Measurements from ENCODE around the gene ASB9. TPM values are rescaled to one million over a fixed set of nuclear protein-coding genes. Genes with fewer than 3 reads are reported as not detected.

Gene ASB9
- total and polyA plus RNA-seq, 2 of the 8 experiments (the other 6 are each of a cell fraction or from before 2014, with no cell fraction given) = 0.54 to 1.2 TPM

GRCh38 chrX:15292861-15293260, 23.0 kb upstream of the ASB9 start:
- H3K36me3 ChIP-seq (ENCODE audit: control insufficient read depth in 2 of 4, insufficient read depth in 4 of 4, low read length in 3 of 4) = no peaks in the 10 kb centered on the region
- no peaks in the 10 kb centered on the region for H3K79me2 ChIP-seq (ENCODE audit: control insufficient read depth in 1 of 2, insufficient read depth in 2 of 2, low read length in 2 of 2)
- no peaks in the 10 kb centered on the region for H3K23me2 ChIP-seq (ENCODE audit: low read depth, low read length)
- no peak overlapping the region for H2BK15ac ChIP-seq (ENCODE audit: low read length)
- CTCF ChIA-PET (ENCODE audit: partially characterized antibody) = no interaction called here
- H4K20me1 ChIP-seq (replicated peaks in 1 of 2; ENCODE audit: control insufficient read depth in 1 of 2, insufficient read depth in 2 of 2, low read length in 2 of 2) = no peaks in the 10 kb centered on the region
- H2BK12ac ChIP-seq (ENCODE audit: low read depth, low read length) = no peak overlapping the region
- H4K8ac ChIP-seq (ENCODE audit: extremely low read depth, insufficient read depth, low read length) = no peak overlapping the region
- H3K9me3 ChIP-seq (ENCODE audit: insufficient read depth in 2 of 2, low read depth in 1 of 2, low read length in 1 of 2) = no peaks in the 10 kb centered on the region
- H3K4me2 ChIP-seq (ENCODE audit: insufficient read depth in 1 of 2, low read depth in 2 of 2, low read length in 2 of 2) = no peak overlapping the region
- FAIRE-seq (no peak), DNase-seq (ENCODE audit: low read depth in 1 of 2, low spot score in 2 of 2) (no peak)
- WGBS, 2 experiments (ENCODE audit: extremely low coverage in 1 of 2, insufficient coverage in 1 of 2, insufficient read length in 1 of 2, insufficient replicate concordance in 2 of 2, low coverage in 1 of 2, low lambda C conversion rate in 2 of 2, missing lambda C conversion rate in 1 of 2) = 84% methylated on average over 3 of the region's 3 CpGs; no CpG with 5 or more reads in 1 of the 2 experiments
- H2AK5ac ChIP-seq (ENCODE audit: low read depth, low read length) = no peak overlapping the region
- H3K23ac ChIP-seq (ENCODE audit: insufficient read length) = no peak overlapping the region
- no peak overlapping the region for H2BK20ac ChIP-seq (ENCODE audit: low read length)
- H3K56ac ChIP-seq (replicated peaks; ENCODE audit: insufficient read length, low read depth, low read length) = no peak overlapping the region
- H4K5ac ChIP-seq (ENCODE audit: insufficient read length, low read depth, low read length) = no peak overlapping the region
- H4K91ac ChIP-seq (replicated peaks; ENCODE audit: insufficient read length, low read length) = no peak overlapping the region
- H3K18ac ChIP-seq (ENCODE audit: extremely low read depth, low read length) = no peak overlapping the region
- H3K4me3 ChIP-seq (ENCODE audit: extremely low read depth in 1 of 4, insufficient read depth in 2 of 4, low read depth in 3 of 4, low read length in 4 of 4) = no peak overlapping the region
- H3K9ac ChIP-seq (replicated peaks in 1 of 4; ENCODE audit: extremely low read depth in 1 of 4, low read depth in 3 of 4, low read length in 3 of 4) = no peak overlapping the region
- H3K27me3 ChIP-seq (replicated peaks in 1 of 4; ENCODE audit: control insufficient read depth in 3 of 4, extremely low read depth in 1 of 4, insufficient read depth in 3 of 4, low read length in 3 of 4) = no peaks in the 10 kb centered on the region
- H3K4ac ChIP-seq (replicated peaks; ENCODE audit: insufficient read length, low read depth, low read length) = no peak overlapping the region
- H2AFZ ChIP-seq (ENCODE audit: low read length) = no peak overlapping the region
- H3K79me1 ChIP-seq (ENCODE audit: low read depth, low read length) = no peaks in the 10 kb centered on the region
- no peak overlapping the region for H2BK120ac ChIP-seq (replicated peaks; ENCODE audit: low read depth, low read length)
- H3K27ac ChIP-seq (ENCODE audit: low read depth, low read length) = no peak overlapping the region
- POLR2A ChIA-PET (ENCODE audit: partially characterized antibody) = no interaction called here
- no peak overlapping the region for H3K14ac ChIP-seq (ENCODE audit: insufficient read length)
- TF ChIP-seq FOSL1 (IDR thresholded peaks at IDR 0.05; ENCODE audit: insufficient read depth, low read depth, low read length) (no peak), SAP30 (IDR thresholded peaks at IDR 0.05; ENCODE audit: insufficient read depth, insufficient replicate concordance, low read length) (no peak), CREB1 (IDR thresholded peaks at IDR 0.05) (no peak), BCL11A (IDR thresholded peaks at IDR 0.05; ENCODE audit: low read depth in 2 of 2, low read length in 2 of 2) (no peak), JUND (IDR thresholded peaks at IDR 0.05; ENCODE audit: low read length) (no peak), CTBP2 (IDR thresholded peaks at IDR 0.05; ENCODE audit: borderline replicate concordance, insufficient read depth, insufficient read length, low read length) (no peak), YY1 (IDR thresholded peaks at IDR 0.05; ENCODE audit: low read depth, low read length) (no peak), RBBP5 (IDR thresholded peaks at IDR 0.05; ENCODE audit: borderline replicate concordance, low read depth, low read length) (no peak), RFX5 (IDR thresholded peaks at IDR 0.05; ENCODE audit: borderline replicate concordance, low read depth, low read length) (no peak), SIN3A (conservative IDR thresholded peaks at IDR 0.05 in 1 of 2, IDR thresholded peaks at IDR 0.05 in 1 of 2; ENCODE audit: low read depth in 1 of 2, low read length in 2 of 2) (no peak), NRF1 (IDR thresholded peaks at IDR 0.05; ENCODE audit: low read depth, low read length) (no peak), NANOG (IDR thresholded peaks at IDR 0.05; ENCODE audit: insufficient read depth, low read depth, low read length, poor library complexity, severe bottlenecking) (no peak)
- no peak overlapping the region for H2BK5ac ChIP-seq (ENCODE audit: low read depth, low read length)
- H3K4me1 ChIP-seq (replicated peaks in 1 of 4; ENCODE audit: control insufficient read depth in 3 of 4, insufficient read depth in 4 of 4, low read length in 3 of 4) = no peaks in the 10 kb centered on the region
